Prostate gland (tissue), 2 donors: ENCODE results near the gene MIB2.

Experiments used
- POLR2A ChIP-seq: fragments of 450-650 bp; IDR thresholded peaks from one replicate; pipeline ENCODE4 v1.6.1; 2016; ENCODE audit warnings: antibody characterized with exemption, mild to moderate bottlenecking
- TF ChIP-seq, protein P1 (sequence below), 4 experiments: fragments of 200-600 bp in 2 of 4; fragments of 450-650 bp in 2 of 4; sonication (generic) in 2 of 4; IDR thresholded peaks; 1 replicate in 3 of 4; 2 replicates in 1 of 4; pipeline ENCODE4 v1.5.1; 2016 to 2019; ENCODE audit warnings: antibody characterized with exemption in 4 of 4, mild to moderate bottlenecking in 2 of 4, moderate library complexity in 2 of 4

DNA sequence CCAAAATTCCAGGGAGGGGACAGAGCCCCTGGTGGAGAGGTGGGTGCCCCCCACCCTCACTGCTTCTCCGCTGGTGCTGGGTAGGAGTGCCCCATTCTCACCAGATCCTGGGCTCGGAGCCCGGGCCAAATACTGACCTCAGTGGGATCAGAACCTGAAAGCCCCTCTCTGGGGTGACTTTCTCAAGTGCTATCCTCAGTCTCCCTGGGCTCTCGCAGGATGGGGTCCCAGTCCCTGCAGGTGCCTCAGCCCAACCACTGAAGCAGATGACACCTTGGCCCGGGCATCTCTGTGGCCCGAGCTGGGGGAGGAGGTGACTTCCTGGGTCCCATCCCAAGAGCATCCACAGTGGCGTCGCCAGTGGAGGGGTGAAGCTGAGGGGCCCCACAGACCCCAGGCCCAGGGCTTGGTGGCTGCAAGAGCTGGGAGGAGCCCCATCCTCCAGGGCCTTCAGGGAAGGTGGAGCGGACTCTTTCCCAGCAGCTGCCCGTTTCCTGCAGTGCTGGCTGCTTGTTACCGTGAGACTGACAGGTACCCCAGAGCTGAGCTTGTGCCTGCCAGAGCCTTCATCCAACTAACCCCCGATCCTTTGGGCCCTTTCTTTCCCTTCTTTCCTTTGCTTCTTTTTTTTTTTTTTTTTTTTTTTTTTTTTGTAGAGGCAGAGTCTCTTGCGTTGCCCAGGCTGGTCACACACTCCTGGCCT is 11.5 kb upstream of the MIB2 start:
- no peak for TF ChIP-seq POLR2A
- TF ChIP-seq, protein P1, sequence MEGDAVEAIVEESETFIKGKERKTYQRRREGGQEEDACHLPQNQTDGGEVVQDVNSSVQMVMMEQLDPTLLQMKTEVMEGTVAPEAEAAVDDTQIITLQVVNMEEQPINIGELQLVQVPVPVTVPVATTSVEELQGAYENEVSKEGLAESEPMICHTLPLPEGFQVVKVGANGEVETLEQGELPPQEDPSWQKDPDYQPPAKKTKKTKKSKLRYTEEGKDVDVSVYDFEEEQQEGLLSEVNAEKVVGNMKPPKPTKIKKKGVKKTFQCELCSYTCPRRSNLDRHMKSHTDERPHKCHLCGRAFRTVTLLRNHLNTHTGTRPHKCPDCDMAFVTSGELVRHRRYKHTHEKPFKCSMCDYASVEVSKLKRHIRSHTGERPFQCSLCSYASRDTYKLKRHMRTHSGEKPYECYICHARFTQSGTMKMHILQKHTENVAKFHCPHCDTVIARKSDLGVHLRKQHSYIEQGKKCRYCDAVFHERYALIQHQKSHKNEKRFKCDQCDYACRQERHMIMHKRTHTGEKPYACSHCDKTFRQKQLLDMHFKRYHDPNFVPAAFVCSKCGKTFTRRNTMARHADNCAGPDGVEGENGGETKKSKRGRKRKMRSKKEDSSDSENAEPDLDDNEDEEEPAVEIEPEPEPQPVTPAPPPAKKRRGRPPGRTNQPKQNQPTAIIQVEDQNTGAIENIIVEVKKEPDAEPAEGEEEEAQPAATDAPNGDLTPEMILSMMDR (IDR thresholded peaks at IDR 0.05): no peak
